Nephron (organoid): ENCODE results near the gene DUSP1.

Experiments used
- H3K27ac Mint-ChIP-seq, 3 experiments: 2 replicates each; pipeline ENCODE4 v1.8.0; 2020; ENCODE audit warnings: mixed read lengths in 3 of 3, mild to moderate bottlenecking in 2 of 3, moderate library complexity in 1 of 3
- H3K27me3 Mint-ChIP-seq: 2 replicates; pipeline ENCODE4 v1.8.0; 2021; ENCODE audit warnings: low read depth, mild to moderate bottlenecking, moderate library complexity, mixed read lengths
- H3K36me3 Mint-ChIP-seq: 2 replicates; pipeline ENCODE4 v1.8.0; 2020; ENCODE audit warnings: low read depth, mixed read lengths
- H3K4me1 Mint-ChIP-seq: 2 replicates; pipeline ENCODE4 v1.8.0; 2020; ENCODE audit warnings: mixed read lengths
- H3K4me3 Mint-ChIP-seq, 3 experiments: 2 replicates each; pipeline ENCODE4 v1.8.0; 2020; ENCODE audit warnings: mild to moderate bottlenecking in 3 of 3, mixed read lengths in 3 of 3, moderate library complexity in 2 of 3
- H3K9me3 Mint-ChIP-seq: 2 replicates; pipeline ENCODE4 v1.8.0; 2020; ENCODE audit warnings: mixed read lengths
- TF ChIP-seq, protein P1 (sequence below), 3 experiments: fragments of 200-600 bp; sonication (generic); IDR thresholded peaks; one replicate each; pipeline ENCODE4 v1.5.0; 2021; ENCODE audit warnings: antibody characterized with exemption in 3 of 3; ENCODE audit not compliant: unreplicated experiment in 3 of 3

Gene DUSP1

DNA sequence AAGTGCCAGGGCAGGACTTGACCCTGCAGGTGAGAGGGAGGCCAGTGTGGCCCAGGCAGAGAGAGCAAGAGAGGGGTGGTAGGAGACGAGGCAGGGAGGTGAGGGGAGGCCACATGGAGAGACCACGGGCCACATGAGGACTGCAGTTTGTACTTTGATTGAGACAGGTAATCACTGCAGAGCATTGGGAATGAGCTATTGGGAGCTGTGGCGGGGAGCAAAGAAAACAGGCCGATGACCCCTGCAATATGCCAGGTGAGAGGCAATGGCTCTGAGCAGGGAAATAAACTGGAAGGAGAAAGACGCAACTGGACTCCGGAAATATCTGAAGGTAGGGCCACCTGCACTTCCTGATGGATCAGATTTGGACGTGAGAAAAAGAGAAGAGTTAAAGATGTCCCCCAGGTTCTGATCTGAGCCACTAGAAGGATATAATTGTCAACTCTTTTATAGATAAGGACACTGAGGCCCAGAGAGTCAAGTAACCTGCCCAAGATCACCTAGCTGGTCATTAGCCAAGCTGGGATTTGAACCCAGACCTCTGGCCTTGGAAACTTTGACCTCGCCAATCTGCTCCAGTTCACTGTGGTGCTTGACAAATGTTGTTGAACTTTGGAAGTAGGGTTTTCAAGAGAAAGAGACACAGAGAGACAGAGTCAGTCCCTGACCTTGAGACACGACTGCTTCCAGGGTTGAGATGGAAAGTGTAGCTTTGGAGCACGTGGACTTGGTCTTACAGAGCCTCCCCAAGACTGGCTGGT, 42.3 kb downstream of the DUSP1 start:
- H3K27ac Mint-ChIP-seq: peak overlapping the region in 1 of 3 experiments; percentile 12
- TF ChIP-seq, protein P1, sequence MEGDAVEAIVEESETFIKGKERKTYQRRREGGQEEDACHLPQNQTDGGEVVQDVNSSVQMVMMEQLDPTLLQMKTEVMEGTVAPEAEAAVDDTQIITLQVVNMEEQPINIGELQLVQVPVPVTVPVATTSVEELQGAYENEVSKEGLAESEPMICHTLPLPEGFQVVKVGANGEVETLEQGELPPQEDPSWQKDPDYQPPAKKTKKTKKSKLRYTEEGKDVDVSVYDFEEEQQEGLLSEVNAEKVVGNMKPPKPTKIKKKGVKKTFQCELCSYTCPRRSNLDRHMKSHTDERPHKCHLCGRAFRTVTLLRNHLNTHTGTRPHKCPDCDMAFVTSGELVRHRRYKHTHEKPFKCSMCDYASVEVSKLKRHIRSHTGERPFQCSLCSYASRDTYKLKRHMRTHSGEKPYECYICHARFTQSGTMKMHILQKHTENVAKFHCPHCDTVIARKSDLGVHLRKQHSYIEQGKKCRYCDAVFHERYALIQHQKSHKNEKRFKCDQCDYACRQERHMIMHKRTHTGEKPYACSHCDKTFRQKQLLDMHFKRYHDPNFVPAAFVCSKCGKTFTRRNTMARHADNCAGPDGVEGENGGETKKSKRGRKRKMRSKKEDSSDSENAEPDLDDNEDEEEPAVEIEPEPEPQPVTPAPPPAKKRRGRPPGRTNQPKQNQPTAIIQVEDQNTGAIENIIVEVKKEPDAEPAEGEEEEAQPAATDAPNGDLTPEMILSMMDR (IDR thresholded peaks at IDR 0.05; ENCODE audit: unreplicated experiment in 3 of 3): no peak
- no peaks in the 10 kb centered on the region for H3K9me3 Mint-ChIP-seq
- H3K4me3 Mint-ChIP-seq: no peak overlapping the region
- H3K27me3 Mint-ChIP-seq: peaks cover 12% of the 10 kb centered on the region
- H3K36me3 Mint-ChIP-seq: no peaks in the 10 kb centered on the region
- peaks cover 17% of the 10 kb centered on the region for H3K4me1 Mint-ChIP-seq

DNA sequence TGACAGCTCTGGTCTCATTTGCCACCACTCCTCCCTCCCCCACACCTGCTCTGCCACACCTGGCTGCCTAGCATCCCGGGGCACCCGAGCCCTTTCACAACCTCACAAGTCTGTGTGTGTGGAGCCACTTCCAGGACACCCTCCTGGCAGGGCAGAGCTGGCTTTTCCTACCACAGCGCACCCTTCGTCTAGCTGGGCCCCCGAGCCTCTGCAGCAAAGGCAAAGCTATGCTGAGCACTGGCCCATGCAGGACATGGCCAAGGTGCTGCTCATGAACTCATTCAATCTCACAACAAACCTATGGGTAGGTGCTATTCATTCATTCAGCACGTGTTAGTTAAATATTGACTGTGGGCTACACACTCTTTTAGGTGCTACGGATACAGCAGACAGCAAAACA, 43.4 kb downstream of the DUSP1 start:
- peak overlapping the region in 2 of 3 experiments; percentile 54 to 74 for H3K27ac Mint-ChIP-seq
- peaks cover 13% of the 10 kb centered on the region for H3K27me3 Mint-ChIP-seq
- no peak overlapping the region for H3K4me3 Mint-ChIP-seq
- no peaks in the 10 kb centered on the region for H3K9me3 Mint-ChIP-seq
- peaks cover 10% of the 10 kb centered on the region for H3K4me1 Mint-ChIP-seq
- TF ChIP-seq, protein P1 (IDR thresholded peaks at IDR 0.05; ENCODE audit: unreplicated experiment in 3 of 3): no peak
- H3K36me3 Mint-ChIP-seq: no peaks in the 10 kb centered on the region

DNA sequence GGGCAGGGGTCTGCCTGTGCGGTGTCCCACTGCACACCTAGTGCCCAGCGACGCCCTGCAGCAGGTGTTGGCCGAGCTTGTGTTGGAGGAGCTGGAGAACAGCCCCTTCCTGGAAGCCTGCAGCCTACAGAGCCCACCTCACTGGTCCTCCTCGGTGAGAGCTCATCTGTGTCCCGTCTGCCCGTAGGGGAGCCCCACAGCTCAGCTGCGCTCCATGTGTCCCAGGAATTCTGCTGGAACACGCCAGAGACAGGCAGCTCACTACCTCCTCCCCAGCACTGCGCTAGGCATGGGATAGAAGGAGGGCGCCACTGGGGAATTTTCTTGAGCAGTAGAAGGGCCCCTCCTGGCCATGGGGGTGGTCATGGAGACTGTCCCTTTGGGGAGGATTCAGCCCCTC, 44.0 kb downstream of the DUSP1 start:
- Mint-ChIP-seq H3K4me3 (no peak overlapping the region), H3K9me3 (no peaks in the 10 kb centered on the region), H3K36me3 (no peaks in the 10 kb centered on the region), H3K27ac (no peak overlapping the region), H3K27me3 (peaks cover 18% of the 10 kb centered on the region), H3K4me1 (peaks cover 10% of the 10 kb centered on the region)
- TF ChIP-seq, protein P1 (IDR thresholded peaks at IDR 0.05; ENCODE audit: unreplicated experiment in 3 of 3): no peak

DNA sequence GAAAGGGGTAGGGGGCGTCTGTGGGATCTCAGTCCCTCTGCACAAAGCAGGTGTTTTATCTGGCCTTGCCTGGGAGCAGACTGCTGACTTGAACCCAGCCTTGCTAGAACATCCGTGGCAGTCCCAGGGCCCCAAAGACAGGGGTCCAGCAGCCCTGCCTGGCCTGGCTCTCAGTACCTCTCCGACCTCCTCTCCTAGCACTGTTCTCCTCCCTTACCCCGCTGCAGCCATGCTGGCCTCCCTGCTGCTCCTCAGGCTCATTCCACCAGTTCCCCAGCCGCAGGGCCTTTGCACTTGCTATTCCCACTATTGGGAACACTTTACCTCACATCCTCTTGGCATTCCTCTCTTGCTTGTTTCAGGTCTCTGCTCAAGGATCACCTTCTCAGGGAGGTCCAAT, 45.2 kb downstream of the DUSP1 start:
- Mint-ChIP-seq H3K27ac (no peak overlapping the region), H3K27me3 (peaks cover 18% of the 10 kb centered on the region), H3K9me3 (no peaks in the 10 kb centered on the region), H3K4me1 (peaks cover 10% of the 10 kb centered on the region), H3K36me3 (no peaks in the 10 kb centered on the region), H3K4me3 (no peak overlapping the region)
- TF ChIP-seq, protein P1 (IDR thresholded peaks at IDR 0.05; ENCODE audit: unreplicated experiment in 3 of 3): no peak

DNA sequence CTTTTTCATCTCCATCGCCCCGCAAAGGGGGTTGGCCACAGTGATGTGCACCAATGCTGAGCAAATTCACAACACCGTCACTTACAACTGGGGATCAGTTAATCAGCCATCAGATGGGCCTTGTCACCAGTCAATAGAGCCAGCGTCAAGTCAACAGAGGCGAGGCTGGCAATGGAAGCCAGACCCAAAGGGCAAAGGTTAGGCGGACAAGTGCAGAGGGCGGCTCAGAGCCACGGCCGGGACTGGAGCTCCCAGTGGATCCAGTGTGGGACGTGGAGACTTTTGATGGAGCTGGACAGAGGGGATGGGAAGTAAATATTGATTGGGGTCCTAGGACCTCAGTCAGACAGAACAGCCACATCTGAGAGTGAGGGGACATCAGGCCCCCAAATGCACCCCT, 45.7 kb downstream of the DUSP1 start:
- Mint-ChIP-seq H3K27me3 (peaks cover 18% of the 10 kb centered on the region), H3K4me3 (no peak overlapping the region), H3K9me3 (no peaks in the 10 kb centered on the region), H3K36me3 (no peaks in the 10 kb centered on the region), H3K27ac (no peak overlapping the region), H3K4me1 (peaks cover 10% of the 10 kb centered on the region)
- TF ChIP-seq, protein P1 (IDR thresholded peaks at IDR 0.05; ENCODE audit: unreplicated experiment in 3 of 3): no peak
